Measurements from ENCODE around the gene ADCY5.
A peak's percentile ranks its signal among the peaks of the same experiment; 100 is the strongest.

ADCY5 gene

DNA sequence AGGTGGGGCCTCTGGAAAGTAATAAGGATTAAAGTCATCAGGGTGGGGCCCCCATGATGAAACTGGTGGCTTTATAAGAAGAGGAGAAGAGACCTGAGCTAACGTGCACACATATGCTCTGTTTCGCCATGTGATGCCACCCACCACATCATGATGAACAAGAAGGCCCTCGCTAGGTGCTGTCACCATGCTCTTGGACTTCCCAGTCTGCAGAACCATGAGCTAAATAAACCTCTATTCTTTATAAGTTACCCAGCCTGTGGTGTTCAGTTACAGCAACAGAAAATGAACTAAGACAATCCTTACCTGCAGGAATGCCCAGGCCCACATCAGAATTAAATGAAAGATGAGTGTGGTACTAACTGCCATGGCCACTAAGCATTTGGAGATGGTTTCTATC lies 79.8 kb downstream of the ADCY5 start:
- no peak for DNase-seq (ENCODE audit: low read depth)

DNA sequence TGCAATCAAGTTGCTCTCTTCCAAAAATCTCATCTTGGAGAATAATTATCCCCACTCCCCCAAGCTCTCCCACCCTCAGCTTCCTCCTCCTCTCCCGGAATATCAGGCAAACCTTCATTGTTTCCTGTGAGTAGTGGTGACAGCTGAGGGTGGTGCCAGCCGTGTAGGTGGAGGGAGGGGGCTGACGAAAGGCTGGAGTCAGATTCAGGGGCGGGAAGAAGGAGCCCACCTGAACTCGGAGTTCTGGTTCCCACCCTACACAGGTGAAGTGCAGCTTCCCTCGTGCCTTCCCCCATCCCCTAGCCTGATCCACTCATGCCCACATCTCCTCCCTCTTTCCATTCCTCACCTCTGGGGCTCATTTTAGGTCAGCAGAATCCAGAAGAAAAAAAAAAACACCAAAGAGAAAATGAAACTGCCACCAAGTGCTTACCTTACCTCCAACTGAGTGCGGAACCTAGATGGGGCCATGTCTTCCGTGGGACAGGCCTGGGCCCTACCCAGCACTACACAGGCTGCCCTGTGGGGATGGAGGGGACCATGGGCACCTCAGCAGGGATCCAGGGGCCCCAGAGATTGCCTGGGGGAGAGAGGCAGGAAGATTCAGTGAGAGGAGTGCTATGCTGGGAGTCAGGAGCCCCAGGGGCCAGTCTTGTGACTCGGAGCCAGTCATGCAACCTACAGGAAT lies 81.3 kb downstream of the ADCY5 start:
- DNase-seq (ENCODE audit: low read depth) = no peak

GRCh38 chr3:123365450-123366143 lies 83.3 kb downstream of the ADCY5 start:
- peak; percentile 51 for DNase-seq (ENCODE audit: low read depth)

DNA sequence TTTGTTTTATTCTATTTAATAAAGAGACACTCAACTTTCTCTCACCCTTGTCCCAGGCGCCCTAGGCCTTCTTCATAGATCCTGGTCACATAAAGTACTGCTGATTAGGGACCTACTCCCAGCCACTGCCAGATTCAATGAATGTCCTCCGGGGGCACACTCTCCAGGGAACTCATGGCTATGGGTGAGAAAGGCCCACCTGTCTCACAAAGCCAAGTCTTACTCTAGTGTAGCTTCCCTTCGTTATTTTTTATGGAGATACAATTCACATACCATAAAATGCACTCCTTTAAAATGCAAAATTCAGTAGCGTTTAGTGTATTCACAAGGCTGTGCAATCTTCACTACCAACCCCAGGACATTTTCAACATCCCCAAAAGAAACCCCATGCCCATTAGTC lies 87.8 kb downstream of the ADCY5 start:
- no peak for DNase-seq (ENCODE audit: low read depth)

DNA sequence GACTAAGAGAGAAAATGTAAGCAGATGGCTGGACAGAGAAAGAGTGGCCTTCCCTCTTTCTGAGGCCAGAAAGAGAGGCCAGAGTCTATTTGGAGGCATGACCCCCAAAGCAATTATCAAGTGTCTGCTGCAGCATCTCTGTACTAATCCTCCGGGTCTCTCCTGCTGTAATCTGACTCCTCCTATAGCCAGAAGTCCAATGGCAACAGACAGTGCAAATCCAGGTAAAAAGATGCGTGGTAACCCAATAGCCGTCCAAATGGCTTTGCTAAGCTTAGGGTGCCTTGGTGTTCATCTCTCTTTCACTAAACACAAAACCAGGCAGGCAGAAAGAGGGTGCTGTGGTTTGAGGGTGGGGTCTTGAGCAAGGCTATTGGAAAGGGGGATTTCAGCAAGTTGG lies 91.6 kb downstream of the ADCY5 start:
- DNase-seq (ENCODE audit: low read depth) = no peak

DNA sequence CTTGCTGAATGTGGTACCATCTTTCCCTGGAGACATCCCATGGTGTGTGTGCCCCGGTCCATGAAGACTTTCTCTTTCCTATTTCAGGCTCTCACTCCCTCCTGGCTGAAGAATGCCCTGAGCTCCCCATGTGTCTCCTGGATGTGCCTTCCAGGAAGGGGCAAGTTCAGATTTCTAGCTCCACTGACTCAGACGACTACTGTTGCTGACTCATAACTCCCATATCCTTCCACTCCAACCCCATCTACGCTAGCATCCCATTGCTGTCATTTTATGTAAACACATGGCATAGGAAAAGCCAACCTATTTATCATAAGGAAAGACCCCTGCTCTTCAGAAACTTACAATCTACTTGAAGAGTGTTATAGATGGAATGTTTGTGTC lies 95.0 kb downstream of the ADCY5 start:
- peak; percentile 73 for DNase-seq (ENCODE audit: low read depth)

- no peak for DNase-seq (ENCODE audit: low read depth)
Measured at GRCh38 chr3:123353227-123353849, 95.6 kb downstream of the ADCY5 start.

GRCh38 chr3:123352134-123352554 lies 96.7 kb downstream of the ADCY5 start:
- no peak for DNase-seq (ENCODE audit: low read depth)

DNA sequence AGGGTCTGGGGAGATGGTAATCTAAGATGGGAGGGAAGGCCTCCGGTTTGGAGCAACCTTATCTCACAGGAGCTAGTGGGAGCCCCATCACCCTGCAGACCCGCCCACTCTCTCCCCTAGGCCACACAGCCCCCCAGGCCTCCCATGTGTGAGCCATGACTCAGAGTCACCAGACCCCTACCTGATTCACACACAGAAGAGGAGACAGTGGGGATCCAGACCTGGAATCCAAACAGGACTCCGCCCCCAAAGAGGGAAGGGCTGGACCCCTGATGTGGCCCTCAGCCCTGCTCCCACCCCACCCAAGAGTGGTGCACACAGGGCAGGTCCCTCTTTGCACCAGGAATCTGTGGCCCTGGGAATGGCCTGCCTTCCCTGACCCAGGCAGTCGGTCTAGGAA lies 97.4 kb downstream of the ADCY5 start:
- DNase-seq (ENCODE audit: low read depth) = no peak

GRCh38 chr3:123350971-123351370 lies 97.9 kb downstream of the ADCY5 start:
- no peak for DNase-seq (ENCODE audit: low read depth)

GRCh38 chr3:123349566-123350435 lies 99.1 kb downstream of the ADCY5 start:
- no peak for DNase-seq (ENCODE audit: low read depth)

DNA sequence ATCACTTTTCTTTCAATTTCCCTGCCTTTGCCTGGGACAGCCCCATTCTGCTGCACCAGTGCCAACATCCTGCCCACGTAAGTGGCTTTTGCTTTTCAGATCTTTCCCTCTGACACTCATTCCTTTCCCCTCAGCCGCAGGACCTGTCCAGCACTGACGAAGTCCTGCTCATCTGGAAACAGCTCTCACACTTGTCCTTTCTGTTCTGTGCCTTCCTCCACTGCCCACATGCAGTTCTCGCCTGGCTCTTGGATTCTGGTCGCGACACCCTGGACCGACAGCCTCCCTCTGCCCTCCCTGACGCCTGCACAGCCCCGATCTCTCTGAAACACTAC lies 99.7 kb downstream of the ADCY5 start:
- no peak for DNase-seq (ENCODE audit: low read depth)

DNA sequence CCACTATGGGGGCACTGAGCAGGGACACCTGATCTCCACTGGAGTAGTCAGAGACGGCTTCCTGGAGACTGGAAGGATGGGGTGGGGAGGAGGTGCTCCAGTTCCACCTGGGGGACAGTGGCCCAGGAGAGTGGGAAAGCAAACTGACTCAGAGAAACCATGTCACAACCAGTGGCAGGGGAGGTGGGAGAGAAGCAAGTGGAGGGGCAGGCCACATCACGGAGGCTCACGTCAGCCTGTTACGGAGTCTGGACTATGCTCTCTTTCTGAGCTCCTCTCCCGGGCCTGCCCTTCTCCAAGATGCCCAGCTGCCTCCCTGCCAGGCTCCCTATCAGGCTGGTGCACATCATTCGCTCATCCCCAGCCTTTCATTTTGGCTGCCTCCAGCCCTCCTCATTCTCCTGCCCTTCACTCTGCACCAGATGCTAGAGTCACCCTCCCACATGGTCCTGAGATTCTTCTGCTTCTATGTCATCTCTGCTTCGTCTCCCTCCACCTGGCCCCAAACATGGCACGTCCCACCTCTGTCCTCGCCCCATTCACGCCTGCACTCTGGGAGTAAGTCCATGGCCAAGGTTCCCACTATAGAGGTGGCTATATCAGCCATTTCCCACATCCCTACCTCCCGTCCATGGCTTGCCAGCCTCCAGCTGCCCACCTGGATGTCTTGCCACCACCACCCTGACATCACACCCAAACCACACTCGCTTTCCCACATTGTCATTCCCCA lies 100.3 kb downstream of the ADCY5 start:
- DNase-seq (ENCODE audit: low read depth) = no peak

DNA sequence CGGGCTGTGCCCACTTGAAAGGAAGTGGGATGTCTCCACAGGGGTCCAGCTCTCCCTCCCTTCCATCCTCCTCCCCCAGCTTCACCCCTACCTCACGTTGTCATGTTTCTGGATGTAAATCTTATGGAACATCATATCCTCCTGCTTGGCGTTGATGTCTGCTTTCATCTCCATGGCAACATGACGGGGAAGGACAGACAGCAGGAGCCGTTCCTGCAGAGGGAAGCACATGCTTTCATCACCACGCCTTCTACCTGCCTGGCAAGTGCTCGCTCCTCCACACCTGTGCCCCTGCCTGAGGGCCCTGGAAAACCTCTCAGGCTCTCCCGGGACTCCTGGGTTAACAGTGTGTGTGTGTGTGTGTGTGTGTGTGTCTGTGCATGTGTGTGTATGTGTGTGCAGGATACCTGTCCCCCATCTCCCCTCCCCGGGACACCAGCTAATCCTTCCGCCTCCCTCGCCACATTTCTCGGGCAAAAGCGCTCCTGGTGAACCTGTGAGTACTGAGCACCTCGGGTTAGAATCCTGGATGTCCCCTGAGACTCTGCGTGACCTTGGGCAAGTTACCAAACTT lies 101.1 kb downstream of the ADCY5 start:
- no peak for DNase-seq (ENCODE audit: low read depth)

DNA sequence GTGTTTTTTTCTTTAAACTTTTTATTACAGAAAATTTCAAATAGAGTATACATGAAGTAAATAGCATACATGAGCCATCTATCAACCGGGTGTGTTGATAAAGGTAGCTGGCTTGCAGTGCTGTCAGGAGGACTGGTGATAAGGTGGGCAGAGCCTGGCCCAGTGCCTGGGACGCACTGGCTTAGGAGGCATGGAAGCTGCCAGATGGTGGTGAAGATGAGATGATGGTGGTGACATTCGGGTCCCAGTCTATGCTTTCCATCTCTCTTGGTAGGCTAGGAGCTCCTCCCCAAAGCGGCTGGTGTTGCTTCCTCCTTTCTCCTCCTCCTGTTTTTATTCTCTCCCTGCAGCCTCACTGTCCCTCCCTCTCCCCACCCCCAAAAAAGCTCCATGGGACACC lies 101.7 kb downstream of the ADCY5 start:
- no peak for DNase-seq (ENCODE audit: low read depth)

- no peak for DNase-seq (ENCODE audit: low read depth)
Measured at GRCh38 chr3:123346021-123346420, 102.9 kb downstream of the ADCY5 start.

- peak; percentile 23 for DNase-seq (ENCODE audit: low read depth)
Measured at GRCh38 chr3:123344907-123345594, 103.8 kb downstream of the ADCY5 start.

DNA sequence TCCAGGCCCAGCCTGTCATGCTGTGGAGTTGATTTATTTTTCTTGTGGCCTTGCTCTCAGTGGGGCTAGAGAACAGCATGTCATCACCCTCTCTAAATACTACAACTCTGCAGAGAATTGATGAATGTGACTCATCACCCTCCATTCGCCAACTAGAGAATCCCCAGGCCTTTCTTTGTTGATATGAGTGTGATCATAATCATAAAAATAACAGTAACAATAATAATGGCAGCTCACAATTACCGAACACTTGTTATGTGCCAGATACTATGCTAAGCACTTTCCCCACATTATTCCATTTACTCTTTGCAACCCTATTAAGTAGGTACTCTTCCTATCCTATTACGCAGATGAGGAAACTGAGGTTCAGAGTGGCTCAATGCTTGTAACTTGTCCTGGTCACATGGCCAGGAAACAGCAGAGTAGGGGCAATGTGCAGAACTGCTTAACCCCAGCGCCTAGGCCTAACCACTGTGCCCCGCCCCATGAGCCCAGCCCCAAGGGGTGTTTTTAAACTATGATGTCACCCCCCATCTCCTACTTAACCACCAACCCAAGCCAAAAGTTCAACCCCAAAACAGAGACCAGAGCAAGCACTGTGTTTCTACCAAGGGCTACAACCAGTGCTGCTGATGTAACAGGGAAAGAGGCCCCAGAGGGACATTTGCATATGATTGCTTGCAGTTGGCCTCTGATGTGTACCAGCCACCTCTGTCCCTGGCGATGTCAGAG lies 104.5 kb downstream of the ADCY5 start:
- peak; percentile 59 for DNase-seq (ENCODE audit: low read depth)

DNA sequence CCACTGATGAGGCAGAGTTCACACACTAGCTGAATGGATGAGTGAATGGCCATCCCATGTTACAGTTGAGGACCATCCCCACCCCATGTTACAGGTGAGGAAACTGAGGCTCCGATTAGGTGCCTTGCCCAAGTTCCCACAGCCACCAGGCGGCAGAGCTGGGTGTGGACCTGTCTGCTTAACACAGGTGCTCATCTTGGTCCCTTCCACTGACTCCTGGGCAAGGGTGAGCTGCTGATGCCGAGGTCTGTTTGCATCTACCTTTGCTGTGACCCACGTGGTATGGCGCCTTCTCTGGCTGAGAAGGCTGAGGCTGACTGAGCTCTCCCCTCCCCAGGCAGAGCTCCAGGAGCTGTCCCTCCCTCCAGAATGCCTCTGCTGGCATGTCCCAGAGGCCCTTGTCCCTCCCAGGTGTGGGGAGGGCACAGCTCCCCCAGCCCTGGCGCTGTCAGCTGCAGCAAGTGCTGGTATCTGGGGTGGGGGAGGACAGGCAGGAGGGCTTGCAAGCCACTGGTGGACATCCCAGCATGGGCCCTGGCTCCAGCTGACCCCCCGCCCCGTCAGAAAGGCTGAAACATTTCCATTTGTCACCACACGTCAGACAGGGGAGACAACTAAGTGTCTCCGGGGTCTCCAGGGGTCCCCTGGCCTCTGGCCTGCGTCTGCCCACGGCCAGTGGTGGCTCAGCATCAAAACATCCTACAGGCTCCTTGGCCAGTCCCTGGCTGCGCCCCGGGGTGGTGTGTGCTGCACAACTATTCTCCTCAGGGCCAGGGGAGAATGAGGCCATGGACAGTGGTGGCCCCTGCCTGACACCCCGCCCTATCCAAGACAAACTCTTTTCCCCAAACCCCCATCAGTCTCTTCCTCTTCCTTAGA lies 105.4 kb downstream of the ADCY5 start:
- no peak for DNase-seq (ENCODE audit: low read depth)

Data from ELR (cell line).